IMR-90 (cell line): Measurements from ENCODE around the gene PRKACA. TPM values are rescaled to one million over a fixed set of nuclear protein-coding genes. Genes with fewer than 3 reads are reported as not detected.

Experiments used
- ATAC-seq: fragments of 200-7000 bp; cut with Tn5 transposase; 2 replicates; pipeline ENCODE4 v1.9.1; 2020; ENCODE audit warnings: low read depth, mild to moderate bottlenecking, moderate library complexity
- BruUV-seq: library from RNA; stranded (reverse); fragments of 400-500 nt; replicated peaks from 2 replicates; lab custom pipeline; 2021; lab: Mats Ljungman, UMichigan
- CTCF ChIA-PET: fragments of 300-600 bp; formaldehyde crosslinking; extraction: SDS; loops from one replicate; lab custom pipeline; 2021; ENCODE audit warnings: antibody characterized with exemption; lab: Yijun Ruan, JAX
- POLR2A ChIA-PET: fragments of 300-600 bp; sonication (Branson Sonifier 250); formaldehyde crosslinking; loops from one replicate; lab custom pipeline; 2022; ENCODE audit warnings: antibody characterized with exemption; ENCODE audit not compliant: unreplicated experiment; lab: Charles Lee
- DNase-seq: peaks from one replicate; pipeline ENCODE4 v3.0.0; 2013
- H2AFZ ChIP-seq: replicated peaks from 2 replicates; pipeline ENCODE3; 2013; ENCODE audit warnings: low read length, mild to moderate bottlenecking; ENCODE audit not compliant: poor library complexity
- H2AK5ac ChIP-seq: 2 replicates; pipeline ENCODE4 v1.6.1; 2013; ENCODE audit warnings: low read depth, low read length, inconsistent platforms
- H2AK9ac ChIP-seq: replicated peaks from 2 replicates; pipeline ENCODE3; 2013; ENCODE audit warnings: mild to moderate bottlenecking, low read depth, low read length, moderate library complexity; ENCODE audit not compliant: poor library complexity
- H2BK120ac ChIP-seq: 2 replicates; pipeline ENCODE4 v1.6.1; 2013; ENCODE audit warnings: low read depth, low read length, inconsistent platforms
- H2BK15ac ChIP-seq: 3 replicates; pipeline ENCODE4 v1.6.1; 2013; ENCODE audit warnings: low read depth, low read length, inconsistent platforms
- H2BK20ac ChIP-seq: 2 replicates; pipeline ENCODE4 v1.6.1; 2013; ENCODE audit warnings: low read depth, mild to moderate bottlenecking, inconsistent platforms, low read length, moderate library complexity
- H2BK5ac ChIP-seq: 2 replicates; pipeline ENCODE4 v1.6.1; 2013; ENCODE audit warnings: mild to moderate bottlenecking, low read depth, low read length, inconsistent platforms; ENCODE audit not compliant: poor library complexity, severe bottlenecking
- H3K14ac ChIP-seq: replicated peaks from 2 replicates; pipeline ENCODE4 v1.6.1; 2013; ENCODE audit warnings: low read depth, low read length, inconsistent platforms
- H3K18ac ChIP-seq: 2 replicates; pipeline ENCODE4 v1.6.1; 2013; ENCODE audit warnings: low read depth, low read length, control low read depth
- H3K23ac ChIP-seq: 2 replicates; pipeline ENCODE4 v1.6.1; 2013; ENCODE audit warnings: low read depth, low read length, inconsistent platforms
- H3K27ac ChIP-seq: 2 replicates; pipeline ENCODE4 v1.5.1; 2013; ENCODE audit warnings: mild to moderate bottlenecking, control low read depth, low read length; ENCODE audit not compliant: insufficient read depth
- H3K27me3 ChIP-seq: 2 replicates; pipeline ENCODE4 v1.6.1; 2013; ENCODE audit warnings: low read length; ENCODE audit not compliant: control insufficient read depth, insufficient read depth
- H3K36me3 ChIP-seq: 2 replicates; pipeline ENCODE4 v1.6.1; 2013; ENCODE audit warnings: low read length, mixed read lengths; ENCODE audit not compliant: control insufficient read depth, insufficient read depth
- H3K4ac ChIP-seq: 2 replicates; pipeline ENCODE4 v1.6.1; 2013; ENCODE audit warnings: low read depth, low read length, inconsistent platforms
- H3K4me1 ChIP-seq: 2 replicates; pipeline ENCODE4 v1.6.1; 2013; ENCODE audit warnings: low read length, mixed read lengths; ENCODE audit not compliant: control insufficient read depth, insufficient read depth
- H3K4me2 ChIP-seq: 2 replicates; pipeline ENCODE4 v1.6.1; 2013; ENCODE audit warnings: low read depth, mild to moderate bottlenecking, control low read depth, low read length, moderate library complexity
- H3K4me3 ChIP-seq: 2 replicates; pipeline ENCODE4 v1.5.1; 2013; ENCODE audit warnings: low read depth, mild to moderate bottlenecking, control low read depth, low read length, moderate library complexity; ENCODE audit not compliant: insufficient read depth
- H3K56ac ChIP-seq: 2 replicates; pipeline ENCODE4 v1.6.1; 2013; ENCODE audit warnings: low read length, inconsistent platforms; ENCODE audit not compliant: insufficient read depth; ENCODE audit errors: extremely low read depth
- H3K79me1 ChIP-seq, 2 experiments: 2 replicates each; pipeline ENCODE4 v1.6.1; 2013; ENCODE audit warnings: low read length in 2 of 2, inconsistent platforms in 1 of 2, low read depth in 1 of 2
- H3K9ac ChIP-seq: 2 replicates; pipeline ENCODE4 v1.6.1; 2013; ENCODE audit warnings: low read depth, low read length, control low read depth
- H3K9me1 ChIP-seq: 2 replicates; pipeline ENCODE4 v1.6.1; 2013; ENCODE audit warnings: low read length, inconsistent platforms; ENCODE audit not compliant: insufficient read depth
- H3K9me3 ChIP-seq: 2 replicates; pipeline ENCODE4 v1.6.1; 2013; ENCODE audit warnings: low read length; ENCODE audit not compliant: control insufficient read depth, insufficient read depth
- H4K20me1 ChIP-seq: 2 replicates; pipeline ENCODE4 v1.6.1; 2013; ENCODE audit warnings: low read length, inconsistent platforms; ENCODE audit not compliant: insufficient read depth
- H4K5ac ChIP-seq: 2 replicates; pipeline ENCODE4 v1.6.1; 2013; ENCODE audit warnings: mild to moderate bottlenecking, low read depth, low read length, control low read depth
- H4K8ac ChIP-seq, 2 experiments: 2 replicates each; pipeline ENCODE4 v1.6.1; 2013; ENCODE audit warnings: low read depth in 2 of 2, low read length in 2 of 2, control low read depth in 1 of 2, inconsistent platforms in 1 of 2
- H4K91ac ChIP-seq: 2 replicates; pipeline ENCODE4 v1.6.1; 2013; ENCODE audit warnings: low read depth, low read length, inconsistent platforms; ENCODE audit not compliant: insufficient read depth
- CHD1 ChIP-seq: IDR thresholded peaks from 2 replicates; pipeline ENCODE4 v1.6.1; 2012; ENCODE audit warnings: low read depth, low read length, improper control_type of control experiment
- RAD21 ChIP-seq: IDR thresholded peaks from 2 replicates; pipeline ENCODE4 v1.6.1; 2012; ENCODE audit warnings: low read length, improper control_type of control experiment
- RCOR1 ChIP-seq: IDR thresholded peaks from 2 replicates; pipeline ENCODE4 v1.6.1; 2012; ENCODE audit warnings: mild to moderate bottlenecking, low read length, improper control_type of control experiment; ENCODE audit not compliant: insufficient replicate concordance
- SMC3 ChIP-seq: fragments of 150-350 bp; IDR thresholded peaks from 2 replicates; pipeline ENCODE4 v1.6.1; 2016; ENCODE audit warnings: low read depth, mild to moderate bottlenecking, antibody characterized with exemption, low read length, moderate library complexity
- WGBS, 2 experiments: methylation state at CpG; one replicate each; pipeline versions ENCODE4 v1.1.5 to v1.1.7; 2013; ENCODE audit warnings: missing lambda C conversion rate in 2 of 2; ENCODE audit not compliant: insufficient read length in 1 of 2; ENCODE audit errors: extremely low coverage in 2 of 2; 5-methylcytosine and 5-hydroxymethylcytosine counted together
- dilution Hi-C: fragments of 300-500 bp; cut with HindIII; formaldehyde crosslinking; loops from one replicate; pipeline ENCODE4 v1.14.3; 2018; ENCODE audit warnings: low sequenced_read_pairs; ENCODE audit not compliant: unreplicated experiment
- in situ Hi-C: fragments of 300-500 bp; cut with MboI; formaldehyde crosslinking; loops from 3 replicates; pipeline ENCODE4 v1.14.3; 2019; ENCODE audit warnings: low sequenced_read_pairs, inconsistent platforms, mixed read lengths
- intact Hi-C: fragments of 100-400 bp; cut with micrococcal nuclease; formaldehyde crosslinking; loops from 2 replicates; pipeline ENCODE4 v1.10.0; 2022
- polyA plus RNA-seq, 3 experiments: library from polyadenylated mRNA; depleted of rRNA; stranded (reverse); fragments of >200 nt; gene quantifications; 2 replicates each; pipeline ENCODE4 v1.2.3, GENCODE V29; 2012; ENCODE audit warnings: low replicate concordance in 1 of 3
- total RNA-seq: library from RNA; depleted of rRNA; stranded (reverse); fragments of >200 nt; gene quantifications from 2 replicates; pipeline ENCODE4 v1.2.3, GENCODE V29; 2012
- TF ChIP-seq, protein P1 (sequence below): conservative IDR thresholded peaks from 2 replicates; pipeline ENCODE4 v1.5.1; 2012; ENCODE audit warnings: mild to moderate bottlenecking, low read depth, low read length, improper control_type of control experiment

PRKACA gene
- total and polyA plus RNA-seq, 2 of the 4 experiments (the other 2 are of a cell fraction): 18.1 to 94.5 TPM

DNA sequence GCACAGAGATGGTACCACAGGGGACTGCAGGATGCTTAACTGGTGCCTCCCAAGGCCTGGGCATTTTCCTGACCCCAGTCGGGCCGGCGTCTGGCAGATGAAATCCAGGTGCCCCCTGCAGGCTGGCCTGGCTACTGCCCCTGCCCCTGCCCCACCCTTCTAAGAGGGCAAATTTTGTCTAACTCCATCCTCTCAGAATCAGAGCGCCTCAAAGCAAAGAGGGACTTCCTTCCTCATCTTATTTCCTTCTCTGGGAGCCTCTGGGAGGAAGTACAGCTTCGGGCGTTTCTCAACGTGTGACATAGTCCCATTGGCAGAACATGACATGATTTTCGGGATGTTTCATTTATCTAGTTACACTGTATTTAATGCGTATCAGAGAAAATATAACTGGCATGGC is 2.7 kb downstream of the PRKACA start:
- Histone ChIP-seq H3K9me3 (no peaks in the 10 kb centered on the region), H2BK120ac (no peak overlapping the region), H3K4me3 (no peak overlapping the region), H3K4me1 (peaks cover 26% of the 10 kb centered on the region), H3K27ac (no peak overlapping the region), H3K14ac (no peak overlapping the region), H2AK5ac (no peak overlapping the region), H3K9me1 (peaks cover 17% of the 10 kb centered on the region; the same call in 1 of the 2 replicates), H4K8ac (no peak overlapping the region), H2BK15ac (no peak overlapping the region), H3K4me2 (no peak overlapping the region), H2AFZ (no peak overlapping the region), H2BK5ac (no peak overlapping the region), H2BK20ac (no peak overlapping the region), H3K4ac (no peak overlapping the region), H3K36me3 (no peaks in the 10 kb centered on the region), H4K91ac (no peak overlapping the region), H3K9ac (no peak overlapping the region), H3K79me1 (peaks cover 10 to 81% of the 10 kb centered on the region in 2 experiments), H3K56ac (no peak overlapping the region), H3K27me3 (no peaks in the 10 kb centered on the region), H3K18ac (no peak overlapping the region), H4K5ac (no peak overlapping the region), H4K20me1 (peaks cover 8% of the 10 kb centered on the region), H2AK9ac (no peak overlapping the region), H3K23ac (no peak overlapping the region)
- intact Hi-C loops (no loop called here), dilution Hi-C loops (no loop called here), in situ Hi-C loops (no loop called here)
- DNase-seq (no peak), ATAC-seq (no peak)
- 85% methylated on average over 4 of the region's 9 CpGs; no CpG with 5 or more reads in 1 of the 2 experiments for WGBS, 2 experiments
- CTCF ChIA-PET: interaction anchor here (1.3 to 1.7 kb wide), 2 partner anchors 22 to 42 kb away, joined by 3 to 8 read pairs; partner anchors contain the start of genes ASF1B and MISP3
- POLR2A ChIA-PET: no interaction called here
- no TSS peak for BruUV-seq
- peak; percentile 24; the same call in 1 of the 2 replicates for TF ChIP-seq RAD21
- no peak for TF ChIP-seq CHD1
- TF ChIP-seq RCOR1: no peak
- peak; percentile 20; the same call in 1 of the 2 replicates for TF ChIP-seq SMC3
- TF ChIP-seq, protein P1, sequence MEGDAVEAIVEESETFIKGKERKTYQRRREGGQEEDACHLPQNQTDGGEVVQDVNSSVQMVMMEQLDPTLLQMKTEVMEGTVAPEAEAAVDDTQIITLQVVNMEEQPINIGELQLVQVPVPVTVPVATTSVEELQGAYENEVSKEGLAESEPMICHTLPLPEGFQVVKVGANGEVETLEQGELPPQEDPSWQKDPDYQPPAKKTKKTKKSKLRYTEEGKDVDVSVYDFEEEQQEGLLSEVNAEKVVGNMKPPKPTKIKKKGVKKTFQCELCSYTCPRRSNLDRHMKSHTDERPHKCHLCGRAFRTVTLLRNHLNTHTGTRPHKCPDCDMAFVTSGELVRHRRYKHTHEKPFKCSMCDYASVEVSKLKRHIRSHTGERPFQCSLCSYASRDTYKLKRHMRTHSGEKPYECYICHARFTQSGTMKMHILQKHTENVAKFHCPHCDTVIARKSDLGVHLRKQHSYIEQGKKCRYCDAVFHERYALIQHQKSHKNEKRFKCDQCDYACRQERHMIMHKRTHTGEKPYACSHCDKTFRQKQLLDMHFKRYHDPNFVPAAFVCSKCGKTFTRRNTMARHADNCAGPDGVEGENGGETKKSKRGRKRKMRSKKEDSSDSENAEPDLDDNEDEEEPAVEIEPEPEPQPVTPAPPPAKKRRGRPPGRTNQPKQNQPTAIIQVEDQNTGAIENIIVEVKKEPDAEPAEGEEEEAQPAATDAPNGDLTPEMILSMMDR: peak; percentile 36
